Activated gamma-delta T cell (primary cell): ENCODE data around the gene UBQLNL.

Source experiments
- DNase-seq: peaks from one replicate; lab custom pipeline; 2025; lab: John Stamatoyannopoulos, UW
- total RNA-seq, 2 donors: gene quantifications; one replicate each; lab custom pipeline; 2026; lab: John Stamatoyannopoulos, UW

UBQLNL gene, protein sequence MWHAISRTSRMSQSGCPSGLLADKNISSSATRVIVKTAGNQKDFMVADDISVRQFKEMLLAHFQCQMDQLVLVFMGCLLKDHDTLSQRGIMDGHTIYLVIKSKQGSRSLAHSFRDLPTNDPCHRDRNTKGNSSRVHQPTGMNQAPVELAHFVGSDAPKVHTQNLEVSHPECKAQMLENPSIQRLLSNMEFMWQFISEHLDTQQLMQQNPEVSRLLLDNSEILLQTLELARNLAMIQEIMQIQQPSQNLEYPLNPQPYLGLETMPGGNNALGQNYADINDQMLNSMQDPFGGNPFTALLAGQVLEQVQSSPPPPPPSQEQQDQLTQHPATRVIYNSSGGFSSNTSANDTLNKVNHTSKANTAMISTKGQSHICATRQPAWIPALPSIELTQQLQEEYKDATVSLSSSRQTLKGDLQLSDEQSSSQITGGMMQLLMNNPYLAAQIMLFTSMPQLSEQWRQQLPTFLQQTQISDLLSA
- 0.09 to 0.87 reads per million in 2 donors for total RNA-seq

DNA sequence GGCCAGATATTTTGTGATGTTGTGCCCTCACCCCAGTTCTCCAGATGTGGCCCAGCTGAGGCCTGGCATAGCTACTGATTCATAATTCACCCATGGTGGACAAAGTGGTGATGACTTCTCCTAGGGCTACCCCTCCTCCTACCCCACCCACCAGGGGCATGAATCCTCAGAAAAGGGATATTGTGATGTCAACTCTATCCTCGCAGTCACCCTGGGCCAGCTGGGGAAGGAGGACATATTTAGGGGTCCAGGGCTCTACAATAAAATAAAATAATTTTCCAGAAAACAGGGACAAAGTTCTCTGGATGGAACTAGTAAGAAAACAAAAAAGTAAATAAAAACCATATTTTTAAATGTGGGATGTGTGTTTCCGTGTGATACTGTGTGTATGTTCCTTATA lies at the start of gene UBQLNL:
TSS of gene UBQLNL (minus strand) at position 101 of the 400 bp plus-strand sequence. CDS start 258 bp downstream, outside the sequence.
- DNase-seq: no peak

DNA sequence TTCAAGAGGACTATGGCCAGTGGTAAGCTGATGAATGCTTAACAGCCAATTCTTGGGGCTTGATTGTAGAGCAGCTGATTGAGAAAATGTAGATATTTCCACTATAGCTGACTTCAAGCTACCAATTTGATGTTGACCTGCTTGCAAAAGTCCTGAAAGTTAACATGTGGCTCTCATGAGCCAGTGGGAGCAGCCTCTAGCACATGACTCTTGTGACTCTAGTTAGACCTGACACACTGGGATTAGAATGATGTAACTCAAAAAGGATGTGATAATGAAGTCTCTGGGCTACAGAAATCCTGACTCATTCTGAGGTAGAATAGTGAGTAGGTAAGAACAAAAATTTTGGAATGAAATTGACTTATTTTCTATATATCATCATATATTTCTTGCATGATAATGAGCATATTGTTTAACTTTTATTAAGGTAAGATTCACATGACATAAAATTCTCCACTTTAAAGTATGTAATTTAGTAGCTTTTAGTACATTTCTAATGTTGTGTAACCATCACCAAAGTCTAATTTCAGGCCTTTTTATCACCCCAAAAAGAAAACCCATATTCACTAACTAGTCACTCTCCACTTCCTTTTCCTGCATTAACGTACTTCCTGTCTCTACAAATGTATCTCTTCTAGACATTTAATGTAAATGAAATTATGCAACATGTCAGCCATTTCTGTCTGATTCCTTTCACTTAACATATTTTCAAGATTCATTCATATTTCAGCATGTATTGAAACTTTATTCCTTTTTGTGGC lies 47.9 kb upstream of the UBQLNL start:
- no peak for DNase-seq

DNA sequence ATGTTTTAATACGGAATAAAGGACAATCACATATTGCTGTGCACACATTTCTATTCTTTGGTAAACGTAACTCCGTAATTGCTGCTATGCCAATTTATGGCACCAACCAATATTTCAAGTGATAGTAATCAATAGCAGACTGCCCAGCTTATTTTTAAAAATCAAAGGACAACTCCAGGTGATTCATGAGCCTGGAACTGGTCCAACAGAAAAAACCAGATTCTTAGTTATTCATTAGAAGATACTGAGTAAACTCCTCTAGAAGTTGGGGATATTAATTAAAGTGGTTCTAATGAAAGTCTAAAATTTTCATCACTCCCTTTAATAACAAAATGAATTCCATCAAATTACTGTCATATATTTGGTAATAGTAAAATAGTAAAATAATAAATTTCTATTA lies 41.3 kb upstream of the UBQLNL start:
- DNase-seq: no peak

DNA sequence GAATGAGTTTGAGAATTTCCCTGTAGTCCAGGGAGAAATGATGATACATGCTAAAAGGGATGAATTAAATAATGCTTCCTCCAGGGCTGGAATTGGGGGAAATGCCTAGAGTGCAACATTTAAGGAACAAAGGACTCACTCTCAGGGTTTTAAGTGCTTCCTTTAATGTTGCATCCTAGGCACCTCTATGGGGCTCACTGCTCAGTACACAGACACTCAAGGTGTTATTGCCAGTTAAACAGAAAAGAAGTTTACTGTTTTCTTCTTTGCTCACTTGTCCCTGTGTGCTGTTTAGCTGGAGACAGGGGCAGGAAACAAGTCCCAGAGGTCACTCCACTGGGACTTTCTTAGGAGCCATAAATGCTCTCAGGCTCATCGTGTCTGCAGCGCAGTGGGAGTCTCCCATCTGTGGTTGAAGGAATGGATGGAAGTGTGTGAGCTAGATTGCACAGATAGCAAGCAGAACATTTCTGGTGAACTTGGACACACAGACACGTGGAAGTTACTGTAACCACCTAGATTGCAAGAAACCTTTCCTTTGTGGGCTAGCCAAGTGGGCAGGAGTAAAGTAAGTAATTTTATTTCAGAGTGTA lies 40.2 kb upstream of the UBQLNL start:
- no peak for DNase-seq

DNA sequence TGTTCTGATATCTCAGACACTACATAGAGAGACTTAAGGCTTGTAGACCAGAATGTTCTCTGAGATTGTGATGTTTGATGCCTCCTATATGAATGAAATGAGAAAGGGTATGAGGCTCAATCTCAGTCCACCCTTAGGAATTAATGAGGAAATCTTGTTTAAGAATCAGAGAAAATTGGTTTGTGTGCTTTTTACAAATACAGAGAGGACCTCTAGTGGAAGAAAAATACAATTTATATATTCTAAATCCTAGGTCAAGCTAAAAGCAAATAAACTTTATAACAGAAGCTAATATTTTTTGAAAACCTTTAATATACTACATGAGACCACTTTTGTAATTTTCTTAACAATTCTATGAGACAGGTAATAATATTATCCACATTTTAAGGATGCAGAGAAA lies 36.8 kb upstream of the UBQLNL start:
- no peak for DNase-seq

DNA sequence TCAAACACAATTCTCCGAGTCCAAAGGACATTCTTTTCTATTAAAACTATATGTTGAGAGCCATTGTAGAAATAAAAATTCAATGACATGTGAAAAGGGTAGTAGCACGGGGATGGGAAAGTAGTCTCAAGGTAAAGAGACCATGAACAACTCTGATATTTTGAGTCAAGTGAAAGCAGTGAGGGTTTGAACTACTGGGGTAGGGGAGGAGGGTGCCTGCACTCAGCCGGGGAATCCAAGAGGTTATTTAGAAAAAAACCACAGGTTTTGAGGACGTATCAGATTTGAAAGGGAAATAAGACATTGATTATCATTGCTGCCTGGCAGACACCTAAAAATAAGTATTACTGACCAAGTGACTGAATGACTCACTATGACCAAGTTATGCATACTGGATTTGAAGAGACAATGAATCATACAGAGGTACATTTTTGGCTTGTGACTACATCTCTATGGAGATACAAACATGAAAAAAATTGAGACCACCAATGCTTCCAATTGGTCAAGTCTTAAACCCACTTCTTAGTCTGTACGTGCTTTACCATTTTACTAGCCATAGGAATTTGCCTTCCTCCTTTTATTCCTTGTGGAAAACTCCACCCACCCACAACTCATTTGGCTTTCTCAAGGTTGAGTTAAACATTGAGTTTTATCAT lies 34.1 kb upstream of the UBQLNL start:
- no peak for DNase-seq

DNA sequence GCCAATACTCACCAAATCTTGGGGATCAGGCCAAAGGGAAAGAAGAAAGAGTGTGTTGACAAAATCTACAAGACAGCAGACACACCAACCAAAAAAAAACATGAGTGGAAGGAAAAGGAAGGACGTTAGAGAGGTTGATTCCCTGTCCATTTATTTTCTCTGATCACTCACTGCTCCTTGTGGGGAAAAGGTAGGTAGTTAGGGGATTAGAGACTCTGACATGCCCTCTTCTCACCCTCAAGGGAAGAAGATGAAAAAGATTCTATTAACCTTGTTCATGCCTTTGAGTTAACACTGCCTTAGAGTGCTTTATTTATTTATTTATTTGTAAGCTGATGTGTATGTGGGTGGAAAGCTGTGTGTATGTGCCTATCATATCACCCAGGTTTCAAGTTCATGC lies 31.9 kb upstream of the UBQLNL start, which contains the start of gene OR52H1:
TSS of gene OR52H1 (minus strand) at position 101 of the 400 bp plus-strand sequence. CDS start 3,035 bp downstream, outside the sequence.
- no peak for DNase-seq

DNA sequence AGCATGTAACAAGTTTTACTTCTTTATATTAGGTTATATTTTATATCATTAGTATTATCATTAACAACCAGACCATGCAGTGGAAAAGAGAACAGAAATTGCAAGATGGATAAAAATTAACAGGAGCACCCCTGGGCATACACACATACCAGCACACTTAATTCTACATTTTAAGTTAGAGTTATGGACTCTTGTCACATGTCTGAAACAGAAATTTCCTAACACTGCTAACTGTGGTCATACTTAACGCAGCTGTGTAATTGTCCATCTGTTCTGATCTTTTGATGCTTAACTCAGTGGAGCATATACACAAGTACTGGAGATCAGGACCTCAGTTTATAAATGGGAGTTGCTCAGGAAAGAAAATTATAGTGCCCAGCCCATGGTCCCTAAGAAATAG lies 31.5 kb upstream of the UBQLNL start:
- DNase-seq: no peak

DNA sequence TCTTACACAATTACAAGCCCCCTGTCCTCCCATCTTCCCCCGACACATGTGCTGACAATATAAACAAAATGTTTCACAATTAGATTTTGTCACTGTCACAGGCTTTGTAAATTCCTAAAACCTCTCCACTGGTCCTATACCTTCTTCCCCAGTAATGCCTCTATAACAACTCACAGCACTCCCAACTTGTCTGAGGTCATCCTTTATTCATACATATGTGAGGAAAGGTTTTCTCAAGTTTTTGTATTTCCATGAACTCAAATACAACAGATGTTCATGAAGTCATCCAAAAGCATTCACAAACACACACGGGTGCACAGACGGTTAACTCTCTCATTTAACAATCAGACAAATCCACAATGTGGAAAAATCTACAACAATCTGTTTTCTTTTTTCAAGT lies 30.0 kb upstream of the UBQLNL start:
- DNase-seq: no peak

DNA sequence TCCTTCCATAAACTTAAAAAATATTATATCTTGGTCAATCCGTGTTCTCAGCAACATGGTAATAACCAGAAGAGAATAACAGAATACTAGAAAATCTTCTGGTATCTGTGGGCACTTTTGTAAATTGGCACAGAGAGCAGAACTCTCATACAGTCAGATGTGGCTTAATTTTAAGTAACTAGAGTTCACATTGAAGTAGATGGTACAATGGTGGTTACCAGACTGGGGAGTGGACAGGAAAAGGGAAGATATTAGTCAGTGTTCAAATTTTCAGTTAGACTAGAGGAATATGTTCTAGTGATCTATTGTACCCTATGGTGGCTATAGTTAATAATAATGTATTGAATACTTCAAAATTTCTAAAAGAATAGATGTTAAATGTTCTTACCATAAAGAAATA lies 24.9 kb upstream of the UBQLNL start:
- no peak for DNase-seq

DNA sequence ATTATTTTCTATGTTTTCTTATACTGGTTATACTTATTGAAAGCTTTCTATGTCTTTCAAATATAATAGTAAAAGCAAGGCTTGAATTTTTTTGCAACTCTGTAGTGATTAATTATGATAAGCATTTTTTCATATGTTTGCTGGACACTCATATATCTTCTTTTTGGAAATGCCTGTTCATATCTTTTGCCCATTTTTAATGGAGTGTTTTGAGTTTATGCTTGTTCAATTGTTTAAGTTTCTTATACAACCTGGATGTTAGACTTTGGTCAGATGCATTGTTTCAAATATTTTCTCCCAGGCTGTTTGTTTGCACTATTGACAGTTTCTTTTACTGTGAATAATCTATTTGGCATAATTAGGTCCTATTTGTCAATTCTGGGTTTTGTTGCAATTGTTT lies 20.0 kb upstream of the UBQLNL start:
- no peak for DNase-seq

DNA sequence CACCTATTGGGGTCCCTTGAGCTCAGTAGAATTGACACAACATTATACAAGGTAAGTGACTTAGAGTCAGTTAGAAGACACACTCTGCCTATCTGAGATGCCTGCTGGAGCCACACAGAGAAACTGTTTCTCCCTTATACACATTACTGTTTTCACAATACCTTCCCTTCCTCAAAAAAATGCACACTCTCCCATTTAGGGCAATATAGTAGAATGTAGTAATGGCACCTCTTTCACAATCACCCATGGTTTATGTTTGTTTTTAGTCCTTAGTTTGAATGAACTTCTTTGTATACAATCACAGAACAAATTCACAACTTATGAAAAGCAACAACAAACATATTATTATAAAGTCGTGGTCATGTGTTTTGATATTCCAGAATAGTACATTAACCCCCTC lies 17.5 kb upstream of the UBQLNL start:
- DNase-seq: no peak

DNA sequence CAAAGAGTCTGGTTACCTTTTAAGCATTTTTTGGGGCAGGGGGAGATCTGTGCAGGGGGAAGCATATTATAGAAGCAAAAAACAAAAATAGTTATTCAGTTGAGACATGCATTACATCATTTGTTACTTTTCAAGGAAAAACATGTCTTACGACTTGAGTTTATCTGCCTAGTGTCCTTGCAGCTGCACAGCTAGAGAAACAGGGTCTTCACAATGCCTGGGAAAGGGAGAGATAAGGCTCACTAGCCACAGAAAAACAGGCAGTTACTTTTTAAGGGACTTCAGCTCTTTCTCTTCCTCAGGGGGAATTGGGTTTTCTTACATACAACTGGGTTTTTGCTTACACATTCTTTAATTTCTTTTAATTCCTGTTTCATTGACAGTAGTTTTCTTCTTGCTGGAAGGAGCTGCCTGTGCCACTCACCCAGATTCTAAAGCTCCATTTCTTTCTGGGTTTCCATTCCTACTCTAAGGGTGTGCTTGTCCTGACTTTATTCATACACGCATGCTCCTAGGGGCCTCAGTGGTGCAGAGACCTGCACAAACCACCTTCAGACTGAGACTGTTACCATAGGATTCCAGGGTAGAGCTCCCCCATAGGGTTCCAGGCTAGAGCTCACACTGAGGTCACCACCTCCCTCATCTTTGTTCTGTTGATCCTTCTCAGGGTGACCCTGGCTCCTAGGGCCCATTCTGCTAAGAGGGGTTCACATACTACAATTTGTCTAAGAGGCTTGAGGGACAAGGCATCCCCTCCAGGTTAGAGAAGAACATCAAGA lies 14.7 kb upstream of the UBQLNL start:
- no peak for DNase-seq

DNA sequence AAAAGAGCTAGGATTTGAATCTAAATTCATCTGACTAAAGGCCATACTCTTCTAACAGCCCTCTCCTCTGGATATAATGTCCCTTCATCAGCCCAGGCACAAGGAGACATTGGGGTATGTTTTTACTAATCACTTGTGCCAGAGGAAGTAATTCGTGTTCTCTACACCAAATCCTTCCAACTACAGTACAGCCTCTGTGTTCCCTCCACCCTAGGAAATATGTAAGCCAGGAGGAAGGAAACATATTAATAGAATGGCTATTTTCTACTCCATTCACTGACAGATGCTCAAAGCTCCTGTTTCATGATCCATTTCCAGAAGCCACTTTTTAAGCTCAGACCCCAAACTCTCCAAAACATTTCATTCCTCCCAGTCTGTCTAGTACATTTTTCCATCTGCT lies 12.0 kb upstream of the UBQLNL start:
- no peak for DNase-seq

DNA sequence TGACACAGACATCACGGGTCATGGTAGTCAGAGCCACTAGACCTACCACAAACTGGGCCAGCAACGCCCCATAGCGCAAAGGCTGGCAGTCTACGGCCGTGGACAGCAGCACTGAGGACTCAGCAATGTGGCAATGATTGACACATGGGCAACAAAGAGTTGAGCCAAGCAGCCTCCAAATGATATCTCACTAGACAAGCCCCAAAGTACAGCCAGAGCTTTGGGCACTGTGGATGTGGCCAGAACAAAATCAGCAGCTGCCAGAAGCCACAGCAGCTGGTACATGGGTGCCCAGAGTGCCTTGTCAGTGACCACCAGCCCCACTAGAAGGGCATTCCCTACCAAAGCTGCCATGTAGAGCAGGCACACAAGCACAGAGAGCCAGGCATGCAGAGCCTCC lies 11.2 kb upstream of the UBQLNL start:
- DNase-seq: no peak

DNA sequence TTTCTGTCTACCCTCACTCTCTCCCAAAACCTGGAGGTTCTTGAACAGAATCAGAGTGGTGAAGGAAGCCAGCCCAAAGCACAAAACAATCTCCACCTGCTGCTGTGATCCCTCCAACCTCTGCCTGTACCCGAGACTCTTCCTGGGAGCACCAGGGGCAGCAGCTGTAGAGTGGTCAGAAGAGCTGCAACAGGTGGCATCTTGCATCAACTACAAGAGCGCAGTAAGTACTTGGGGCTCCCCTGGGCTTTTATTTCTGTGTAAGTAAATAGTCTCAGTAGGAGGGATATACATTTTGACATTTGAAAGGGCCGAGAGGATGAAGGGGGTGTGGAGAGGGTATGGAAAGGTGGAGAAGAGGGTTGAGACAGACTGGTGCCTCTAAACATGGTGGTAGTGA lies 8.3 kb upstream of the UBQLNL start:
- DNase-seq: no peak

DNA sequence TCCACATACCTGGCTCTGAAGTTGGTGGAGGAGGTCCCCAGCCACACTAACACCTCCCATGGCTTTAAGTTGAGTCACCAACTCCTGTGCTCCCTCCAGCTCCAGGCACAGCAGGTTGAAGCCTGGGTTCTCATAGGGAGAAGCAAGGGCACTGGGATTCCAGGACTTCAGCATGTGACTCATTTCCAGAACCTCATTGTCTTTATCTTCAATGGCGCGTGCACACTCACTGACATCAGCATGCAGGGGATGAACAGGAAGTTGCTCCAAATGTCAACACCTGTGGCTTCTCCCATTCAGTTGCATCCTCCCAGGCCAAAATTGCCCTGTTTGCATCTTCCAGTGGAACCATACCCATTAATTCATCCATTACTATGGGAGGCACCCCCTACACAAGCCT lies 5.8 kb upstream of the UBQLNL start:
- no peak for DNase-seq

DNA sequence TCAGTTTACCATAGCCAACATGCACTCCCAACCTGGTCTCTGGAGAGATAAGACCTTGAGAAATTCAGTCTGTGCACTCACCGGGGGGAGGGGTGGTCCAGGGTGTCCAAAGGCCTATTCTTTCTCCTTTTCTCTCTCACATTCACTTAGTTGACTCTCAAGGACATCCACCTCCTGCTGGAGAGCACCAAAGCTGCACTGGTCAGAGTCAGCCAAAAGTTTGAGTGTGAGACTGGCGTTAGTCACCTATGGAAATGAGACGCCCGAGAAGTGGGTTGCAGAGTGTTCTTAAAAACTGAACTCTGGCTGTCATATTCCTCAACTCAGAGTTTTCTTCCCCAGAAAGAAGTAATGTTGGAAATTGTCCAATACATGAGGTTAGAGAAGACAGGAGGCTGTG lies 5.0 kb upstream of the UBQLNL start:
- no peak for DNase-seq

DNA sequence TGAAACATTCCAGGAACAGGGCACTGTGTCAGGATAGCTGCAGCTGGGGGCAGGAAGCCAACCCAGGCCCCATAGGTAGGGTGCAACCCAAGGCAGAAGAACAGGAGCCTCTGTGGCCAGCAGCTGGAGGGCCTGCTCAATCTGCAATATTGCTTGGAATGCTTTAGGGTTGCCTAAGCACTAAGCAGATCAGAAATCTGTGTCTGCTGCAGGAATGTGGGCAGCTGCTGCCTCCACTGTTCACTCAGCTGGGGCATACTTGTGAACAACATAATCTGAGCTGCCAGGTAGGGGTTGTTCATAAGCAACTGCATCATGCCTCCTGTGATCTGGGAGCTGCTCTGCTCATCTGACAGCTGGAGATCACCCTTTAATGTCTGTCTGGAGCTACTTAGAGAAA lies 1.7 kb downstream of the UBQLNL start:
- no peak for DNase-seq

DNA sequence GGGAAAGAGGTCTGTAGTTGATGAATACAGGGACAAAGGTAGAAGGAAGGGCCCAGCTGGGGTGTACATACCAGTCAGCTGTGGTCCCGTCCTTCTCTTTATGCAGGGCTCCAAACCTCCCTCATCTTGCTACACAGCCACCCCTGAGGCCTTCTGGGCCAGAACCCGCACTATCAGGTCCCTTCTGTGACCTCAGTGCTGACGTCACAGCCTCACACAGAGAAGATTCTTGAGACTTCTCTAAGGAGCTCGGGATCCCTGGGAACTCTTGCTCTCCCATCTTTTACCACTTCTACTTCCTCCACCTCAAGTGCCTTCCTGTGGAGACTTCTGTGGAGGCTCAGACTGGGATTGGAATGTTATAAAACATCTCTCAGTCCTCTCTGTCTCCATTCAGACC lies 6.7 kb downstream of the UBQLNL start, which contains the start of gene UBQLN3:
TSS of gene UBQLN3 (minus strand) at position 155 of the 400 bp plus-strand sequence. CDS start 399 bp downstream, outside the sequence.
- no peak for DNase-seq

DNA sequence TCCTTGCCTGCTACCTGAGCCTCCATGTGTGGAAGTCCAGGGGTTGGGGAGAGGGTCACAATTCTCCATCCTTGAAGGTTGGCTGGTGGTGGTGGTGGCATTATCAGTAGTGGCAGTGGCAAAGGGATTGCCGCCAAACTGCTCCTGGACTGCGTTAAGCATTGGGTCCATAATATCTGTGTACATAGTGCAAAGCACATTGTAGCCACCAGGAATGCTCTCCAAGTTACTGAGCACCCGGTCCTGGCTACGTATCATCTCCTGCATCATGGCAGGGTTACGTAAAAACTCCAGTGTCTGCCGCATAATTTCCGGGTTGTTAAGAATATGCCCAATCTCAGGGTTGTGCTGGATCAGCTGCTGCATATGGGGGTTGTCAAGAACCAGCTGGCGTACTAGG lies 7.9 kb downstream of the UBQLNL start:
- no peak for DNase-seq
